ENCODE data around the gene PARP4.
"Not testable (repeated sequence)": the region's sequence is repeated elsewhere in the genome, so short reads cannot be mapped to it uniquely, and the experiment has no call there.

The PARP4 gene

DNA sequence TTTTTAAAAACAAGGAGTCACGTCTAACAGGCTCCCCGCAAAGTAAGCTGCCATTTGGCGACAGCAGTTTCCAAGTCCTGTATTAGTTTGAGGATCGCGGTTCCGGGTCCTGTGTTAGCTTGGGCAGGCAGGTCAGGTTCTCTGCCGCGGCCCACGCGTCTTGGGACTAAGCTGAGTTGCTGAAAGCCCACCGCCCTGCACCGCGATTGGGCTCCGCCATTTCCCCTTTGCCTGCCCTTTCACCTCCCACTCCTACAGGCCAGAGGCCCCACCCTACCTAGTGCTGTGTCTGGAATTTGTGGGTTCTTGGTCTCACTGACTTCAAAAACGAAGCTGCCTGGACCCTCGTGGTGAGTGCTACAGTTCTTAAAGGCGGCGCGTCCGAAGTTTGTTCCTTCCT is 6.8 kb downstream of the PARP4 start:
- H3K36me3 ChIP-seq (ENCODE audit: control insufficient read depth in 2 of 2, insufficient read depth in 2 of 2, low read length in 2 of 2): peaks cover 17 to 23% of the 10 kb centered on the region in 2 donors
- no peak overlapping the region for H3K9ac ChIP-seq (ENCODE audit: low read depth in 1 of 2, low read length in 2 of 2)
- H3K4me3 ChIP-seq (ENCODE audit: low read length in 2 of 2): no peak overlapping the region
- H3K4me1 ChIP-seq (ENCODE audit: control insufficient read depth in 2 of 2, insufficient read depth in 2 of 2, low read length in 2 of 2): peaks cover 9 to 10% of the 10 kb centered on the region in 2 donors
- no peak overlapping the region for H3K27ac ChIP-seq (ENCODE audit: low read depth in 2 of 2, low read length in 2 of 2)
- no peaks in the 10 kb centered on the region for H3K27me3 ChIP-seq (ENCODE audit: control insufficient read depth in 2 of 2, insufficient read depth in 2 of 2, low read length in 2 of 2)
- H3K9me3 ChIP-seq (ENCODE audit: control insufficient read depth in 2 of 2, low read length in 2 of 2): no peaks in the 10 kb centered on the region

DNA sequence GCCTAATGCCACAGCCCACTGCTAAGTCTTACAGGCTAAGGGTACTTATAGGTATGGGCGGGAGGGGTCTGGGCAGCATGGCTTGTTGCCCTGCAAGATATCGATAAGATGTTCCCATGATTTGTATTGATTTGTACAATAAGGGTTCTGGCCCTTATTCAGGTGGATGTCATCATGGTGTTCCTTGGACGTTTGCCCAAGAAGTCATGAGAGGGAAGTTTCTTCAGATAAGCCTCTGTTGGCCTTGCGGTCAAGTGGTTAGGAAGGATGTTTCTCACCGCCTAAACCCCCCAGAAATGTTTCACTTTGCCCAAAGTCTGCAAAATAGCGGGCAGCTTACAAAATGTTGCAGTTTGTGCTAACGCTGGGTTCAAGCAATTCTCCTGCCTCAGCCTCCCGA is 7.3 kb downstream of the PARP4 start:
- Histone ChIP-seq H3K4me3 (ENCODE audit: low read length in 2 of 2) (no peak overlapping the region), H3K27me3 (ENCODE audit: control insufficient read depth in 2 of 2, insufficient read depth in 2 of 2, low read length in 2 of 2) (no peaks in the 10 kb centered on the region), H3K4me1 (ENCODE audit: control insufficient read depth in 2 of 2, insufficient read depth in 2 of 2, low read length in 2 of 2) (peaks cover 6 to 8% of the 10 kb centered on the region in 2 donors), H3K9me3 (ENCODE audit: control insufficient read depth in 2 of 2, low read length in 2 of 2) (no peaks in the 10 kb centered on the region), H3K27ac (ENCODE audit: low read depth in 2 of 2, low read length in 2 of 2) (no peak overlapping the region), H3K9ac (ENCODE audit: low read depth in 1 of 2, low read length in 2 of 2) (no peak overlapping the region), H3K36me3 (ENCODE audit: control insufficient read depth in 2 of 2, insufficient read depth in 2 of 2, low read length in 2 of 2) (peaks cover 22 to 28% of the 10 kb centered on the region in 2 donors)

DNA sequence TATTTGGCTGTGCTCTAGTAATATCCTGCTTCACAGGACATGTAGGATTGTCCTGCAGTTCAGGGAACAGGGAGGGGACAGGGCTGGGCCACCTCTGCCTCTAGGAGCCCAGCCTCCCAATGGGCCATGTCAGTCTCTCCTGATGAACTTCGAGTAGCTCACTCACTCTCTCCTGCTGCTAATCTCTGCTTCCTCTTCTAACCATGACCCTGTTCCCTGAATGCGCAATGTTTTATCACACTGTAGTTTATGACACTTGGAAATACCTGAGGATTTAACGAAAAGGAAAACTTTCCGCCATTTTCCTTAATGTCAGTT is 9.2 kb downstream of the PARP4 start:
- H3K9ac ChIP-seq (ENCODE audit: low read depth in 1 of 2, low read length in 2 of 2): peak overlapping the region in 1 of 2 donors; percentile 48
- H3K4me1 ChIP-seq (ENCODE audit: control insufficient read depth in 2 of 2, insufficient read depth in 2 of 2, low read length in 2 of 2): peaks cover 6 to 8% of the 10 kb centered on the region in 2 donors
- no peaks in the 10 kb centered on the region for H3K27me3 ChIP-seq (ENCODE audit: control insufficient read depth in 2 of 2, insufficient read depth in 2 of 2, low read length in 2 of 2)
- no peaks in the 10 kb centered on the region for H3K9me3 ChIP-seq (ENCODE audit: control insufficient read depth in 2 of 2, low read length in 2 of 2)
- peaks cover 33 to 34% of the 10 kb centered on the region in 2 donors for H3K36me3 ChIP-seq (ENCODE audit: control insufficient read depth in 2 of 2, insufficient read depth in 2 of 2, low read length in 2 of 2)
- no peak overlapping the region for H3K4me3 ChIP-seq (ENCODE audit: low read length in 2 of 2)
- peak overlapping the region; percentile 23 to 73 for H3K27ac ChIP-seq (ENCODE audit: low read depth in 2 of 2, low read length in 2 of 2)

GRCh38 chr13:24502533-24503378 is 9.8 kb downstream of the PARP4 start:
- Histone ChIP-seq H3K9ac (ENCODE audit: low read depth in 1 of 2, low read length in 2 of 2) (peak overlapping the region in 1 of 2 donors; percentile 48), H3K27me3 (ENCODE audit: control insufficient read depth in 2 of 2, insufficient read depth in 2 of 2, low read length in 2 of 2) (no peaks in the 10 kb centered on the region), H3K36me3 (ENCODE audit: control insufficient read depth in 2 of 2, insufficient read depth in 2 of 2, low read length in 2 of 2) (peaks cover 36 to 39% of the 10 kb centered on the region in 2 donors), H3K27ac (ENCODE audit: low read depth in 2 of 2, low read length in 2 of 2) (peak overlapping the region; percentile 23 to 73), H3K4me3 (ENCODE audit: low read length in 2 of 2) (no peak overlapping the region), H3K9me3 (ENCODE audit: control insufficient read depth in 2 of 2, low read length in 2 of 2) (no peaks in the 10 kb centered on the region), H3K4me1 (ENCODE audit: control insufficient read depth in 2 of 2, insufficient read depth in 2 of 2, low read length in 2 of 2) (peaks cover 6 to 8% of the 10 kb centered on the region in 2 donors)

DNA sequence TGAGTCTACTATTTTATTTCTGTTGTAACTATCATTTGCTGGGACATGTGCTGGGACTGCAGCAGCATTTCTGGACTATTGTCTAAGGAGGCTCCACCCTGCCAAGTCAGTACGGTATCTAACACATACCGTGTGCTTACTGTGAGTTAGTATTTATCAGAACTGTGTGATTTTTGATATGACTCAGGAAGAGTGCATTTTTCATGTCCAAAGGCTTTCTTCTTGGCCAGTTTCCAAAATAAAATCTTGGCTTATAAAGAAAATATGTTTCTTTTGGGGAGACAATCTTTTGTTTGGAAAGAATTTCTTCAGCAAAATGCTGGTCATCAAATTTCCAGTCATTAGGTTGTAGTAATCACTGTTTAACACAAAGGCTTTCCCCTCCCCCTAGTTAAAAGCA is 11.6 kb downstream of the PARP4 start:
- Histone ChIP-seq H3K9ac (ENCODE audit: low read depth in 1 of 2, low read length in 2 of 2) (no peak overlapping the region), H3K27ac (ENCODE audit: low read depth in 2 of 2, low read length in 2 of 2) (no peak overlapping the region), H3K27me3 (ENCODE audit: control insufficient read depth in 2 of 2, insufficient read depth in 2 of 2, low read length in 2 of 2) (no peaks in the 10 kb centered on the region), H3K4me1 (ENCODE audit: control insufficient read depth in 2 of 2, insufficient read depth in 2 of 2, low read length in 2 of 2) (peaks cover 6 to 8% of the 10 kb centered on the region in 2 donors), H3K4me3 (ENCODE audit: low read length in 2 of 2) (no peak overlapping the region), H3K36me3 (ENCODE audit: control insufficient read depth in 2 of 2, insufficient read depth in 2 of 2, low read length in 2 of 2) (peaks cover 43 to 51% of the 10 kb centered on the region in 2 donors), H3K9me3 (ENCODE audit: control insufficient read depth in 2 of 2, low read length in 2 of 2) (no peaks in the 10 kb centered on the region)

DNA sequence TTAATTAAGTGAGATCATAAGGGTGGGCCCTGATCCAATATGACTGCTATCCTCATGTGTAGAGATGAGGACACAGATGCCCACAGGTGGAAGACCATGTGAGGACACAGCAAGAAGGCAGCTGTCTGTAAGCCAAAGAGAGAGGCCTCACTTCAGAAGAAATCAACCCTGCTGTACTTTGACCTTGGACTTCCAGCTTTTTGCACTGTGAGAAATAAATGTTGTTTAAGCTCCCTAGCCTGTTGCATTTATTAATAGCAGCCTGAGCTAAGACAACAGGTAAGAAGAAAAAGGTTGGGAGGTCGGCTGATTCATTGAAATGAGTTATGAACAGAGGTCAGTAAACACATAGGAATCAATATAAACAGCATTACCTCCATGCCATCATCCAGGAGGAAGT is 14.8 kb downstream of the PARP4 start:
- H3K27me3 ChIP-seq (ENCODE audit: control insufficient read depth in 2 of 2, insufficient read depth in 2 of 2, low read length in 2 of 2): no peaks in the 10 kb centered on the region
- H3K4me1 ChIP-seq (ENCODE audit: control insufficient read depth in 2 of 2, insufficient read depth in 2 of 2, low read length in 2 of 2): peaks cover under 1 to 4% of the 10 kb centered on the region in 2 donors
- peaks cover 68 to 74% of the 10 kb centered on the region in 2 donors for H3K36me3 ChIP-seq (ENCODE audit: control insufficient read depth in 2 of 2, insufficient read depth in 2 of 2, low read length in 2 of 2)
- H3K9ac ChIP-seq (ENCODE audit: low read depth in 1 of 2, low read length in 2 of 2): no peak overlapping the region
- H3K27ac ChIP-seq (ENCODE audit: low read depth in 2 of 2, low read length in 2 of 2): no peak overlapping the region
- no peaks in the 10 kb centered on the region for H3K9me3 ChIP-seq (ENCODE audit: control insufficient read depth in 2 of 2, low read length in 2 of 2)
- no peak overlapping the region for H3K4me3 ChIP-seq (ENCODE audit: low read length in 2 of 2)

GRCh38 chr13:24496295-24496694 is 16.3 kb downstream of the PARP4 start:
- H3K4me3 ChIP-seq (ENCODE audit: low read length in 2 of 2); H3K9me3 ChIP-seq (ENCODE audit: control insufficient read depth in 2 of 2, low read length in 2 of 2); H3K9ac ChIP-seq (ENCODE audit: low read depth in 1 of 2, low read length in 2 of 2); H3K27me3 ChIP-seq (ENCODE audit: control insufficient read depth in 2 of 2, insufficient read depth in 2 of 2, low read length in 2 of 2); H3K4me1 ChIP-seq (ENCODE audit: control insufficient read depth in 2 of 2, insufficient read depth in 2 of 2, low read length in 2 of 2); H3K27ac ChIP-seq (ENCODE audit: low read depth in 2 of 2, low read length in 2 of 2): not testable (repeated sequence)
- H3K36me3 ChIP-seq (ENCODE audit: control insufficient read depth in 2 of 2, insufficient read depth in 2 of 2, low read length in 2 of 2): peaks cover 73 to 79% of the 10 kb centered on the region in 2 donors

- Histone ChIP-seq H3K9me3 (ENCODE audit: control insufficient read depth in 2 of 2, low read length in 2 of 2) (no peaks in the 10 kb centered on the region), H3K27me3 (ENCODE audit: control insufficient read depth in 2 of 2, insufficient read depth in 2 of 2, low read length in 2 of 2) (no peaks in the 10 kb centered on the region), H3K27ac (ENCODE audit: low read depth in 2 of 2, low read length in 2 of 2) (no peak overlapping the region), H3K36me3 (ENCODE audit: control insufficient read depth in 2 of 2, insufficient read depth in 2 of 2, low read length in 2 of 2) (peaks cover 73 to 75% of the 10 kb centered on the region in 2 donors), H3K4me1 (ENCODE audit: control insufficient read depth in 2 of 2, insufficient read depth in 2 of 2, low read length in 2 of 2) (no peaks in the 10 kb centered on the region), H3K4me3 (ENCODE audit: low read length in 2 of 2) (no peak overlapping the region), H3K9ac (ENCODE audit: low read depth in 1 of 2, low read length in 2 of 2) (no peak overlapping the region)
Observed at GRCh38 chr13:24495151-24495729, 17.3 kb downstream of the PARP4 start.

DNA sequence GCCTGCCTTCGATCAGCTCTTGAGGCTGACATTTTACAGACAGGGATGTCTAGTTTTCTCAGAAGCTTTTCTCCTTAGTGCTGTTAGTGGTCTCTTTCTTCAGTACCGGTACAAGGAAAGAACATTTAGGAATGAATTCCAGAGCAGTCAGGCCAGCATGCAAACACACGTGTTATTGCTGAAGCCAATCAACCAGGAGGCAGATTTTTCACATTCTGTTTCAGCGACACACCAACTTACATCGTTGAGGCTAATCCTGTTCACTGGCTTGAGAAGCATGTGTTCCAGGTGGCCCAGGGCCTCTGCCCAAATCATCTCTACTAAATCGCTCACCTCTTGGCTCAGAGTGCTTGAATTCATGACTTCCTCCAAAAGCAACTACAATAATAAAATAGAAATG is 19.2 kb downstream of the PARP4 start:
- Histone ChIP-seq H3K27ac (ENCODE audit: low read depth in 2 of 2, low read length in 2 of 2) (no peak overlapping the region), H3K27me3 (ENCODE audit: control insufficient read depth in 2 of 2, insufficient read depth in 2 of 2, low read length in 2 of 2) (no peaks in the 10 kb centered on the region), H3K36me3 (ENCODE audit: control insufficient read depth in 2 of 2, insufficient read depth in 2 of 2, low read length in 2 of 2) (peaks cover 76 to 81% of the 10 kb centered on the region in 2 donors), H3K9me3 (ENCODE audit: control insufficient read depth in 2 of 2, low read length in 2 of 2) (no peaks in the 10 kb centered on the region), H3K4me3 (ENCODE audit: low read length in 2 of 2) (no peak overlapping the region), H3K9ac (ENCODE audit: low read depth in 1 of 2, low read length in 2 of 2) (no peak overlapping the region), H3K4me1 (ENCODE audit: control insufficient read depth in 2 of 2, insufficient read depth in 2 of 2, low read length in 2 of 2) (no peaks in the 10 kb centered on the region)

GRCh38 chr13:24491845-24492244 is 20.7 kb downstream of the PARP4 start:
- Histone ChIP-seq H3K36me3 (ENCODE audit: control insufficient read depth in 2 of 2, insufficient read depth in 2 of 2, low read length in 2 of 2) (peaks cover 64 to 70% of the 10 kb centered on the region in 2 donors), H3K9ac (ENCODE audit: low read depth in 1 of 2, low read length in 2 of 2) (no peak overlapping the region), H3K27me3 (ENCODE audit: control insufficient read depth in 2 of 2, insufficient read depth in 2 of 2, low read length in 2 of 2) (no peaks in the 10 kb centered on the region), H3K27ac (ENCODE audit: low read depth in 2 of 2, low read length in 2 of 2) (no peak overlapping the region), H3K4me3 (ENCODE audit: low read length in 2 of 2) (no peak overlapping the region), H3K4me1 (ENCODE audit: control insufficient read depth in 2 of 2, insufficient read depth in 2 of 2, low read length in 2 of 2) (no peaks in the 10 kb centered on the region), H3K9me3 (ENCODE audit: control insufficient read depth in 2 of 2, low read length in 2 of 2) (no peaks in the 10 kb centered on the region)

All from mucosa of rectum (tissue), 2 donors.